Bronchial epithelial cell (primary cell): ENCODE results near the gene CCDC93. TPM values are rescaled to one million over a fixed set of nuclear protein-coding genes. Genes with fewer than 3 reads are reported as not detected.

ENCODE experiments used
- DNase-seq: peaks from one replicate; pipeline ENCODE4 v3.0.0-alpha.2; 2010; ENCODE audit warnings: low read depth
- FAIRE-seq: peaks from 2 replicates; lab custom pipeline; 2011; peaks lifted over from hg19 to GRCh38; lab: Jason Lieb, UNC
- H3K27me3 ChIP-seq: 2 replicates; pipeline ENCODE4 v1.5.1; 2011; ENCODE audit warnings: low read length; ENCODE audit not compliant: control insufficient read depth, insufficient read depth
- H3K36me3 ChIP-seq: 2 replicates; pipeline ENCODE4 v1.5.1; 2011; ENCODE audit warnings: low read length; ENCODE audit not compliant: control insufficient read depth, insufficient read depth
- H3K4me3 ChIP-seq: 2 replicates; pipeline ENCODE4 v1.5.1; 2011; ENCODE audit warnings: mild to moderate bottlenecking, low read depth, low read length, control low read depth
- CTCF ChIP-seq: IDR thresholded peaks from 2 replicates; pipeline ENCODE4 v1.5.1; 2011; ENCODE audit warnings: mild to moderate bottlenecking, moderate library complexity, low read length, control low read depth, inconsistent platforms; ENCODE audit not compliant: insufficient read depth, severe bottlenecking
- total RNA-seq: library from RNA; depleted of rRNA; stranded (reverse); fragments of >200 nt; gene quantifications from 2 replicates; pipeline ENCODE4 v1.2.1, GENCODE V29; 2014

The CCDC93 gene
- total RNA-seq, 1 donor from 2014 or later, result 21.3 TPM

GRCh38 chr2:117942551-117942950, 71.3 kb downstream of the CCDC93 start:
- TF ChIP-seq CTCF, result no peak
- DNase-seq (no peak), FAIRE-seq (no peak)
- Histone ChIP-seq H3K27me3 (no peaks in the 10 kb centered on the region), H3K36me3 (peaks cover 24% of the 10 kb centered on the region), H3K4me3 (no peak overlapping the region)

- Histone ChIP-seq H3K4me3 (no peak overlapping the region), H3K36me3 (peaks cover 20% of the 10 kb centered on the region), H3K27me3 (no peaks in the 10 kb centered on the region)
- TF ChIP-seq CTCF, result no peak
- DNase-seq (no peak), FAIRE-seq (no peak)
Observed at GRCh38 chr2:117941693-117942092, 72.2 kb downstream of the CCDC93 start.

- H3K36me3 ChIP-seq, result peaks cover 16% of the 10 kb centered on the region
- DNase-seq (no peak), FAIRE-seq (no peak)
- no peaks in the 10 kb centered on the region for H3K27me3 ChIP-seq
- TF ChIP-seq CTCF, result no peak
- no peak overlapping the region for H3K4me3 ChIP-seq
Observed at GRCh38 chr2:117940436-117940835, 73.4 kb downstream of the CCDC93 start.

- Histone ChIP-seq H3K4me3 (no peak overlapping the region), H3K36me3 (peaks cover 15% of the 10 kb centered on the region), H3K27me3 (no peaks in the 10 kb centered on the region)
- FAIRE-seq (no peak), DNase-seq (no peak)
- TF ChIP-seq CTCF, result no peak
Observed at GRCh38 chr2:117938611-117939010, 75.3 kb downstream of the CCDC93 start.

GRCh38 chr2:117936871-117937428, 76.9 kb downstream of the CCDC93 start:
- FAIRE-seq, result no peak
- DNase-seq, result no peak
- Histone ChIP-seq H3K27me3 (no peaks in the 10 kb centered on the region), H3K4me3 (no peak overlapping the region), H3K36me3 (peaks cover 18% of the 10 kb centered on the region)
- TF ChIP-seq CTCF, result no peak

- TF ChIP-seq CTCF, result no peak
- DNase-seq, result no peak
- no peak for FAIRE-seq
Observed at GRCh38 chr2:117935954-117936353, 77.9 kb downstream of the CCDC93 start.

More at GRCh38 chr2:117935954-117936353, 77.9 kb downstream of the CCDC93 start:
- H3K4me3 ChIP-seq, result no peak overlapping the region
- no peaks in the 10 kb centered on the region for H3K27me3 ChIP-seq
- peaks cover 16% of the 10 kb centered on the region for H3K36me3 ChIP-seq
